ENCODE results near the gene SAP30.

The SAP30 gene

DNA sequence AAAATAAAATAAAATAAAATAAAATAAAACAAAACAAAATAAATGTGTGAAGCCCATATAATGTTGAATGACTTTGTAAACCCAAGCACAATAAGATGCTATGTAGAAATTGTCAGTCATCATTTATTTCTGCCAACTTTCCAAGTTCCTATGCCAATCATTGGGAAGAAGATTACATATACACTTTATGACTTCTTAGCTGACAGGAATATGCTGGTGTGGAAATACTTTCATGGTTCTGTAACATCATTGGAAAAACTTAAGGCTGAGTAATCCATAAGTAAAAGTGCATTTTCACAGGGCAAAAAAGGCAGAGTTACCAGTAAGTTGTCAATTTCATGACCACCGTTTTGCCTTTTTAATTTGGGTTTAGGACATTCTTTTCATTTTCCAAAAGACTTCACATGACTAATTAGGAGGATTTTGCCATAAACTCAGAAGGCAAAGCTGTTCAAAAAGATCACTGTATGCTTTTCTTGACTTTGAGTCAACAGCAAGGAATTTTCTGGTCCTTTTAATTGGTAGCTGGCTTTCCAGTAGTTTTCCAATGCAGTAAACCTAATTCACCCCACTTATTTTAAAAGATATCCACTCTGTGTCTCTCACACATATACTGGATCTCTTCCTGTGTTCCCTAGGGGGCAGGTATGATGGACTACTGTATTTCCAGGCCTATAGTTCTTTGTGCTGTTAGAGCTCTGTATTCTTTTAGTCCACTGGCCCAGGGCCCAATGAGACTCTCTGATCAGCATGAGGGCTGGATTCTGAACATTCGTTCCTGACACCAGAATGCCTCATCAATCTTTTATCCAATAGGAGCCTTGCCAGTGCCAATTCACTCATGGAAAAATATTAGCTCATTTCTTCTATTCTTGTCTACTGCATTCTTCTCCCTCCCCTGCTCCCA lies 54.4 kb downstream of the SAP30 start:
- WGBS: 27% methylated on average over 2 of the region's 2 CpGs

DNA sequence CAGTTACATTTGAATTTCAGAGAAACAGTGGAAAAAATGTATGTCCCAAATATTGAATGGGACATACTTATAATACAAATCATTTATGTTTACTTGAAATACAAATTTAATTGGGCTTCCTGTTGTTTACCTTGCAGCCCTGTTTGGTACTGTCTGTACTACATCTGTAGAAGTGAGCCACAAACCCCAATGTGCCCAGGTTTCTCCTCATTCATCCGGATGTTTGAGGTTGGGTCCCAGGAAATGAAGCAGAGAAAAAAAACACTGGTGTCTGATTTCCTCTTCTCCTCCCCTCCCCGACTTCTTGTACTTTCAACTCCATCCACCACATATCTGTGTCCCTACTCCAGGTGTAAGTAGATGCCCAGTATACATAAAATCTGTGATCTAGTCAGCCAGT lies 55.3 kb downstream of the SAP30 start:
- WGBS: 100% methylated on average over 1 of the region's 2 CpGs
- DNase-seq: no peak
- no peak overlapping the region for H3K4ac ChIP-seq (ENCODE audit: low read depth in 1 of 2, low read length in 2 of 2)

More for the DNA sequence above, 54.4 kb downstream of the SAP30 start:
- Histone ChIP-seq H2AFZ (ENCODE audit: low read depth, low read length) (no peak overlapping the region), H3K27me3 (ENCODE audit: control insufficient read depth in 1 of 2, insufficient read depth in 1 of 2, low read length in 2 of 2) (no peaks in the 10 kb centered on the region), H2BK5ac (ENCODE audit: low read depth, low read length, poor library complexity, severe bottlenecking) (no peak overlapping the region), H2BK12ac (ENCODE audit: low read length in 2 of 2) (no peak overlapping the region), H2BK15ac (ENCODE audit: low read depth, poor library complexity, severe bottlenecking) (no peak overlapping the region), H3K9me3 (ENCODE audit: control insufficient read depth, low read length) (no peaks in the 10 kb centered on the region), H2BK120ac (ENCODE audit: low read depth, low read length) (no peak overlapping the region), H3K18ac (ENCODE audit: low read depth in 1 of 2, low read length in 2 of 2) (no peak overlapping the region), H3K36me3 (ENCODE audit: control insufficient read depth in 1 of 2, insufficient read depth in 2 of 2, low read depth in 1 of 2, low read length in 2 of 2) (no peaks in the 10 kb centered on the region), H2AK5ac (ENCODE audit: low read length, severe bottlenecking) (no peak overlapping the region), H3K4me2 (ENCODE audit: low read length, poor library complexity, severe bottlenecking) (no peak overlapping the region), H3K4ac (ENCODE audit: low read depth in 1 of 2, low read length in 2 of 2) (no peak overlapping the region), H4K8ac (ENCODE audit: low read length) (no peak overlapping the region), H4K91ac (ENCODE audit: low read length) (no peak overlapping the region), H3K4me3 (ENCODE audit: insufficient read depth in 1 of 2, low read depth in 1 of 2, low read length in 2 of 2) (no peak overlapping the region), H3K9ac (ENCODE audit: low read length) (peak overlapping the region; percentile 80), H3K79me1 (replicated peaks; ENCODE audit: low read length, poor library complexity, severe bottlenecking) (no peaks in the 10 kb centered on the region), H3K14ac (ENCODE audit: low read length in 2 of 2) (no peak overlapping the region), H3K23ac (ENCODE audit: low read length in 2 of 2) (no peak overlapping the region), H3K27ac (ENCODE audit: low read length, poor library complexity, severe bottlenecking) (peak overlapping the region; percentile 91), H3K4me1 (ENCODE audit: control insufficient read depth, insufficient read depth, low read depth, low read length) (peaks cover 4% of the 10 kb centered on the region)
- DNase-seq: peak; percentile 68

More for the DNA sequence above, 55.3 kb downstream of the SAP30 start:
- H3K4me3 ChIP-seq (ENCODE audit: insufficient read depth in 1 of 2, low read depth in 1 of 2, low read length in 2 of 2): no peak overlapping the region
- H3K4me1 ChIP-seq (ENCODE audit: control insufficient read depth, insufficient read depth, low read depth, low read length): peaks cover 4% of the 10 kb centered on the region
- no peak overlapping the region for H4K91ac ChIP-seq (ENCODE audit: low read length)
- H2AFZ ChIP-seq (ENCODE audit: low read depth, low read length): no peak overlapping the region
- no peak overlapping the region for H2BK15ac ChIP-seq (ENCODE audit: low read depth, poor library complexity, severe bottlenecking)
- H3K27ac ChIP-seq (ENCODE audit: low read length, poor library complexity, severe bottlenecking): peak overlapping the region; percentile 91
- H2AK5ac ChIP-seq (ENCODE audit: low read length, severe bottlenecking): no peak overlapping the region
- no peak overlapping the region for H3K4me2 ChIP-seq (ENCODE audit: low read length, poor library complexity, severe bottlenecking)
- no peak overlapping the region for H3K18ac ChIP-seq (ENCODE audit: low read depth in 1 of 2, low read length in 2 of 2)
- H3K79me1 ChIP-seq (replicated peaks; ENCODE audit: low read length, poor library complexity, severe bottlenecking): no peaks in the 10 kb centered on the region
- H3K36me3 ChIP-seq (ENCODE audit: control insufficient read depth in 1 of 2, insufficient read depth in 2 of 2, low read depth in 1 of 2, low read length in 2 of 2): no peaks in the 10 kb centered on the region
- H3K27me3 ChIP-seq (ENCODE audit: control insufficient read depth in 1 of 2, insufficient read depth in 1 of 2, low read length in 2 of 2): no peaks in the 10 kb centered on the region
- no peak overlapping the region for H4K8ac ChIP-seq (ENCODE audit: low read length)
- no peak overlapping the region for H3K14ac ChIP-seq (ENCODE audit: low read length in 2 of 2)
- no peak overlapping the region for H3K23ac ChIP-seq (ENCODE audit: low read length in 2 of 2)
- H2BK12ac ChIP-seq (ENCODE audit: low read length in 2 of 2): no peak overlapping the region
- peak overlapping the region; percentile 80 for H3K9ac ChIP-seq (ENCODE audit: low read length)
- no peak overlapping the region for H2BK5ac ChIP-seq (ENCODE audit: low read depth, low read length, poor library complexity, severe bottlenecking)
- H3K9me3 ChIP-seq (ENCODE audit: control insufficient read depth, low read length): no peaks in the 10 kb centered on the region
- H2BK120ac ChIP-seq (ENCODE audit: low read depth, low read length): no peak overlapping the region
